Measurements from ENCODE around the gene FILIP1L. TPM values are rescaled to one million over a fixed set of nuclear protein-coding genes. Genes with fewer than 3 reads are reported as not detected.

Gene FILIP1L
- total RNA-seq, 2 experiments from 2014 or later: 0.23 to 0.36 TPM

GRCh38 chr3:99920481-99921376 is 193.6 kb downstream of the FILIP1L start:
- ChIA-PET POLR2A (no interaction called here), CTCF (no interaction called here)

- ChIA-PET CTCF (no interaction called here), POLR2A (no interaction called here)
Observed at GRCh38 chr3:99919694-99920093, 194.6 kb downstream of the FILIP1L start.

GRCh38 chr3:99918715-99919114 is 195.6 kb downstream of the FILIP1L start:
- ChIA-PET POLR2A (no interaction called here), CTCF (no interaction called here)

- POLR2A ChIA-PET: no interaction called here
Observed at GRCh38 chr3:99915906-99916432, 198.3 kb downstream of the FILIP1L start.

GRCh38 chr3:99911433-99911832 is 202.9 kb downstream of the FILIP1L start:
- ChIA-PET CTCF (no interaction called here), POLR2A (no interaction called here)

More at GRCh38 chr3:99915906-99916432, 198.3 kb downstream of the FILIP1L start:
- CTCF ChIA-PET: no interaction called here

- ChIA-PET CTCF (no interaction called here), POLR2A (no interaction called here)
Observed at GRCh38 chr3:99910752-99911290, 203.5 kb downstream of the FILIP1L start.

DNA sequence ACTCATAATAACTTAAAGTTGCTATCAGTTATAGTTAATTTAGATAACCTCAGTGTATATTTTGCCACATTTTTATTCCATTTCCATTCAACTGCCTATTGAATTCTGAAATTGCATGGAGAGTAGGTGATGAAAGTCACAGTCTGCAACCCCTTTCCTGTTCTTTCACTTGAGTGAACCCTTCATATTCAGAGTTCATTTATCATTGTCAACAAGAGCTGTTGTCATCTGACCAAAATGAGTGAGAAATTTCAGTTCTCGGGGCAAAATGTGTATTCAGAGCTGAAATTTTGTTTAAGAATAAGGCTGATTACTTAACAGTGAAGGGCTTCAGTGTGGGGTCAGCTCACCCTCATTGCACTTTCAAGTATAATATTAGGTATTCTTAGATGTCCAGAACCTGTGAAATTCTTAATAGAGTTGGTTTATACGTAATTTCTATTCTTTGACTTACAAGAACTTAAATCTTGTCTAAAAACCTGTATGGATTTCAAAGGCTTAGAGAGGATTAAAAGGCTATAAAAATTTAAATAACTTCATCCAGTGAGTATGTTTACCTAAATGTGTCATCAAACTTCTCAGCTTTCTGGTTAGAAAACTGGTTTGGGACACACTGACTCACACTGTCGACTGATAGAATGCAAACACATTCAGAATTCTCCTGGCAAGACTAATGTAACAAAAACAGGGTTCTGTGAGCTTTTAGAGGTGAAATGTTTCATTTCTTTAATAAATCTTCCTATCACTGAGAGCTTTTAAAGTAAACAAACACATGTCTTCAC is 204.4 kb downstream of the FILIP1L start:
- ChIA-PET CTCF (no interaction called here), POLR2A (no interaction called here)

DNA sequence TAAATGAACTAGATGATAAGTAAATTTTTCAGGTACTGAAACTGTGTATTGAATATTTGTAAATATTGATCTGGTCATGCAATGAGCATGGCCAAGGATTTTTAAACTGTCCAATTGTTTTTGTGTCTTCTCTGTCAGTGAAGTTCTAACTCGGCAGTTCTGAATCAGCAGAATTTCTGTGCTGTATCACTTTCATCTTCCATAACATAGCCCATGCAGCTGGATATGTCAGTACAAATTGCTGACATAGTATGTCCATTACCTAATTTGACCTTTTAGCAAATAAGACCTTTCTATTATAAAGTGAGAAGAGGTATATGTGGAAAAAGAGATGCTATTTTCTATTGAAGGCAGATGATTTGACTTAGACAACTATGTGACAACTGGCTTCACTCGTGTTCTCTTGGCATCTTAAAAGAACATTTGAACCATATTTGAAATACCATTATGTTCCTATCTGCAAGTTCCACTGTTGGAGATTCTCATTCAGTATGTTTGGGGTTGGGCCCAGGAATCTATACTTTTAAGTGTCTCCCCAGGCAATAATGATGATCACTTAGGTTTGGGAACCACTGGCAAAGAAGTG is 206.2 kb downstream of the FILIP1L start:
- ChIA-PET CTCF (no interaction called here), POLR2A (no interaction called here)

- POLR2A ChIA-PET: no interaction called here
Observed at GRCh38 chr3:99903869-99904268, 210.4 kb downstream of the FILIP1L start.

DNA sequence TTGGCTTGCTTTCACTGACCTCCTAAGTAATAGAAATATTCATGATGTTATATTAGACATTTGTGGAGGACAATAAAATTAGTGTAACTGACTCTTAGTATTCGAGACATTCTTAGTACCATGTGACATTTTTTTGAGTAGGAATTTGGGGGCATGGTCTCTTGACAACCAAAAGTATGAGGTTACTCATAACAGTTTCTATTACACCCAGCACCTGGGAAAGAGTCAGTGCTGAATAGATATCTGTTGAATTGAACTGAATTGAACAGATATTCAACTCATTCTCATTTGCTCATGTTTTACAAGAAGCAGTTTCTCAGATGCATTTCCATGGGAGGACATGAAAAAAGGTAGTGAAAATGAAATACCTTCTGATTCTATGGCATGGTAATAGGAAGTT is 212.2 kb downstream of the FILIP1L start:
- ChIA-PET CTCF (no interaction called here), POLR2A (no interaction called here)

More at GRCh38 chr3:99903869-99904268, 210.4 kb downstream of the FILIP1L start:
- CTCF ChIA-PET: no interaction called here

GRCh38 chr3:99901200-99901926 is 212.9 kb downstream of the FILIP1L start:
- POLR2A ChIA-PET: no interaction called here
- CTCF ChIA-PET: no interaction called here

DNA sequence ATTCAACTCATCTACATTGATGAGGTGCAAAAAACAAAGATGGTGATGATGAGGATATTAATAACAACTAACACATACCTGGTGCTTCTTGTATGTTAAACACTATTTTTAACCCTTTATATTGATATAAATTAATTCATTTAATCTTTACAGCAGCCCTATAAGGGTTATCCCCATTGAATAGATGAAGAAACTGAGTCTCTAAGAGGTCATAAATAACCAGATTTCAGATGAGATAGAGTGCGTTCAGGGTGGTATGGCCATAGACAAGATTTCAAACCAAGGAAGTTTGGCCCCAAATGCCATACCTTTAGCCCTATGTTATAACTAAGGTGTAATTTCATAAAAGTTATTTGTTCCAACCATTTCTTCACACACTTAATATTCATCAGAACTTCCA is 214.1 kb downstream of the FILIP1L start:
- ChIA-PET CTCF (no interaction called here), POLR2A (no interaction called here)

DNA sequence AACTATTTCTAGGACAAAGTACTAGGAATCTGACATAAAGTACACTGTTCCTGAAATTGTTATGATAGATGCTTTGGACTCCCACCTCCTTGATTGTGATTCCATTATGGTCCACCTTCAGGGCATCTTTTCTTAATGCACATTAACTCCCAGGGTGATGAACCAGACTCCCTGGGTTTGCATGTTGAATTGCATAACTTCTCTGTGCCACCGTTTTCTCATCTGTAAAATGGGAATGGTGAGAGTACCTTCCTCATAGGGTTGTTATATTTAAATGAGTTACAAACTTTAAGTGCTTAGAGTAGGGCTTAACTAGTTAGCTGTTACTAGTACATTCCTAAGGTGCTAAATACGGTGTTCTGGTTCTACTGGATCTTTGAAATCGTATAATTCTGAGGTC is 214.7 kb downstream of the FILIP1L start:
- CTCF ChIA-PET: no interaction called here
- POLR2A ChIA-PET: no interaction called here

DNA sequence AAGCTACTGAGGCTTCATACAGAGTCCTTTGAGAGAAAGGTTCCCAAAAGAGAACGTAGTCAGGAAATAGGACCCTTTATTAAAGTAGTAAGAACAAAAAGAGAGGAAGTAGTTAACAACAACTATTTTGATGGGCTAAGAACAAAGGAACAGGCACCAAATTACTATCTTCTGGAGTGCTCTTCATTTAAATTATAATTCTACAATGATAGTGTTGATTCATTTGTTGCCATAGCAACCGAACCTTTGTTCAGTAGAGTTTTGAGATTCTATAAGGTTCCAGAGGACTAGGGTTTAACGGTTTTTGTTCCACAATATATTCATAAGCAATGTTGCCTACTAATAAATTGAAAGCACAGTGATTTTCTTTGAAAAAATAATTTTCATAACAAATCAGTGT is 217.8 kb downstream of the FILIP1L start:
- ChIA-PET CTCF (no interaction called here), POLR2A (no interaction called here)

DNA sequence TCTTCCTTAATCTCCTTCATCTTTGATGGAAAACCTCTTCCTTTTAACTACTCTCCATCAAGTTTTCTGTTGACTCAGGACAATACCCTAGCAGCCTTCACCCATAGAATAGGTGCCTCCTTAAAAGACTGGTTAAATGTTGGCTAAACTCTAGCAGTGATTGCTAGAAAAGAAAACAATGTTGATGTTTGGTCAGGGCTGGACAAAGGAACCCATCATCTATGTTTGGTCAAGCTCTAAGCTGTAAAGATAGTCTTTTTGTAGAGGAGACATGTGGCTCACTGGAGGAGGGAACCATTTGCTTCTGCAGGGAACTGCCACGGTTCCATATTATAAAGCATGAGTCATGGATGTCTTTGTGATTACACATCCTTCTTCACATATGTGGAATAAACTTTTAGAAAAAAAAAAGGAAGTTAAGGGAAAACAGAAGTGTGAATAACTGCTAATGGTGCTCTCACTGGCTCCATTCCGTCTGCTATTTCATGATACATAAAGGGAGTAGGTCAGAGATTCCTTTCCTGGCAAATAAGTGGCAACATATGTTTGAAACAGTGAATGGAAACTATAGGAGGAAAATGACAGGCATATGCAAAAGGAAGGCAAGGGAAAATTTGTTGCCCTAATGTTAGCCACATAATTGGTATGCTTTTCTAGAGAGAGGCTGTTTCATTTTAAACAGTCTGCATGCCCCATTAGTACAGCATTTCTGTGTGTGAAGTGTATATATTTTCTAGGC is 218.4 kb downstream of the FILIP1L start:
- POLR2A ChIA-PET: no interaction called here
- CTCF ChIA-PET: no interaction called here

GRCh38 chr3:99895131-99895696 is 219.1 kb downstream of the FILIP1L start:
- ChIA-PET POLR2A (no interaction called here), CTCF (interaction anchor here (0.7 kb wide), 1 partner anchor 28 kb away, joined by 3 read pairs; no protein-coding TSS in a partner anchor)

- POLR2A ChIA-PET: no interaction called here
- CTCF ChIA-PET: no interaction called here
Observed at GRCh38 chr3:99892332-99892731, 222.0 kb downstream of the FILIP1L start.

- CTCF ChIA-PET: no interaction called here
- POLR2A ChIA-PET: no interaction called here
Observed at GRCh38 chr3:99891610-99892285, 222.6 kb downstream of the FILIP1L start.
